Measurements from ENCODE around the gene ATP2A1.
A peak's percentile ranks its signal among the peaks of the same experiment; 100 is the strongest.
"Not testable (repeated sequence)": the region's sequence is repeated elsewhere in the genome, so short reads cannot be mapped to it uniquely, and the experiment has no call there.

The ATP2A1 gene

DNA sequence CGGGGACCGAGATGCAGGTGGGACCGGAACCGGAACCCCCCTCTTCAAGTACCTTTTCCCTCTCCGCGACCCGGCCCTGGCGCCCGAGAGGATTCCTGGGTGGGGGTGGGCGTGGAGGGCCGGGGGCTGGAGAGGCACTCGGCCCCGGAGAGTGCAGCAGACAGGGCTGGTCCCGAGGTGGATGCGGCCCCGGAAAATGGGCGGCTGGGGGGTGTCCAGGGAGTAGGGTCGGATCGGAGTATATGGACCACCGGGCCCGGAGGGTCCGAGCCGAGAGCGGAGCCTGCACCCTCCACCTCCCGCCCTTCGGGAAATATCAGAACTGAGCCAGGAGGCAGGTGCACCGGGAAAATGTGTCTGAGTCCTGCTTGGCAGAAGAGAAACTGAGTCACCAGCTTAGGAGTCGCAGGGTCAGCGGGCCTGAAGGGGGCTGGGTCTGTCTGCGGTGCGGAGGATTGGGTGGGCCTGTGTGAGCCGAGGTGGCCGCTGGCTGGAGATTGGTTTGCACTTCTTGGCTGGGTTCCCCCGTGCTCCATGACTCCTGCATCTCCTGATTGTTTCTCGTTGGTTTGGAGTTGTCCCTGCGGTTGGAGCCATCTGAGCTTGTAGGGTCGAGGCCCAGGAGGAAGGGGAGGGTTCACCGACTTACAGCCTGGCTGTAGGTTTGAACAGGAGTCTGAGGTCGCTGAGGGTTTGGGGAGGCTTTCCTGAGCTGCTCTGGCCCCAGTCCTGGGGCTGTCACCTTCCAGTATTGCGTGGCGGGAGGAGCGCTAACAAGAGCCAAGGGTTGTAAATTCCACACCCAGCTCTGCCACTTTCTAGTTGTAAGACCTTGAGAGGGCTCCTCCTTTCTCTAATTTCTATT lies 14.1 kb upstream of the ATP2A1 start:
- no peak for DNase-seq

DNA sequence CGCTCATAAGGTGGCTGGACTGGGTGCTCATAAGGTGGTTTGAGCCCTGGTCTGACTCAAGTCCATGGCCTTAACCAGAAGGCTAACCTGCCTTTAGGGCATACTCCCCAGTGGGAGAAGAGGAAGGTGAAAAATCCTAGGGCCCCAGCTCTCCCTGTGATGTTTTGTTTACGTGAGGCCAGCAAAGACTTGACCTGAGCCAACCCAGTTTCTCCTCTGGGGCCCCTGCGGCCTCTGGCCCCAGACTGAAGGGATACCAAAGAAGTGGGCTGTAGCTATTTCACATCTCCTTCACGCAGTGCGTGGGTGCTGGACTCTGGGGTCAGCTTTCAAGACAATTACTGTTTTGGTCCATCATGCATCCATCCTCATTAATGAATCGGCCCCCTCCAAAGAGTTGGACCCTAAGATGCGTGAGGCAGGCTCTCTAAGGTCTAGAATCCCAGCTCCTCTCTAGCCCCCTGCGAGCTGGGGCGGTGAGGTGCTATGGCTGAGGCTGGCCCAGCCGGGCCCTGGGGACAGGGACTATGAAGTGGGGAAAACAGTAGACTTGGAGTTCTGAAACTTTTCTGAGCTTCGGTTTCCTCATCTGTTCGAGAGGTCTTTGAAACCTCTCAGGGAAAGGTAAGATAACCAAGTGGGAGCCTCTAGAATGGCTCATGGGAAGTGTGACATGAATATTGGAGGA lies 13.1 kb upstream of the ATP2A1 start:
- no peak for DNase-seq

DNA sequence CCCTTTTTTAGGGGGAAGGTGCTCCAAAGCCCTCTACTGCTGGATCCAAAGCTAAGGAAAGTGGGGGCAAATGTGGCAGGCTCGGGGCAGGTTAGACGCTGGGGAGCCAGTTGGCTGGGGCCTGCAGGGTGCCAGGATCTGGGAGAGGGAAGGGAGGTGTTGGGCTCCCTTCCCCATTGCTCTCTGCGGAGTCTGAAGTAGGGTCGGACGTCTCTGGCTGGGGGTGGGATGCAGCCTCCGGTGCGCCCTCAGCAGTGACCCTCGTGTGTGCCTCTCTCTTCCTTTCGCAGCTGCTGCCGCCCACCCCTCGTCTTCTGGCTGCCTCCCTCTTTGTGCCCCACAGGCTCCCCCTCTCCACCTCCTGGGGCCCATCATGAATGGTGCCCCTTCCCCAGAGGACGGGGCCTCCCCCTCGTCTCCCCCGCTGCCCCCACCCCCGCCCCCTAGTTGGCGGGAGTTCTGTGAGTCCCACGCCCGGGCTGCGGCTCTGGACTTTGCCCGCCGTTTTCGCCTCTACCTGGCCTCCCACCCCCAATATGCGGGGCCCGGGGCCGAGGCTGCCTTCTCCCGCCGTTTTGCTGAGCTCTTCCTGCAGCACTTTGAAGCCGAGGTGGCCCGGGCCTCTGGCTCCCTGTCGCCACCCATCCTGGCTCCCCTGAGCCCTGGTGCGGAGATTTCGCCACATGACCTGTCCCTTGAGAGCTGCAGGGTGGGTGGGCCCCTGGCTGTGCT lies 12.4 kb upstream of the ATP2A1 start:
- no peak for DNase-seq

DNA sequence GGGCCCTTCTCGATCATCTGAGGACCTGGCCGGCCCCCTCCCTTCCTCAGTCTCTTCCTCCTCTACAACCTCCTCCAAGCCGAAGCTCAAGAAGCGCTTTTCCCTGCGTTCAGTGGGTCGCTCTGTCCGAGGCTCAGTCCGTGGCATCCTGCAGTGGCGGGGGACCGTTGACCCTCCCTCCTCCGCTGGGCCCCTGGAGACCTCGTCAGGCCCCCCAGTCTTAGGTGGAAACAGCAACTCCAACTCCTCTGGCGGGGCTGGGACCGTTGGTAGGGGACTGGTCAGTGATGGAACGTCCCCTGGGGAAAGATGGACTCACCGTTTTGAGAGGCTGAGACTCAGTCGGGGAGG lies 11.9 kb upstream of the ATP2A1 start:
- DNase-seq: no peak

DNA sequence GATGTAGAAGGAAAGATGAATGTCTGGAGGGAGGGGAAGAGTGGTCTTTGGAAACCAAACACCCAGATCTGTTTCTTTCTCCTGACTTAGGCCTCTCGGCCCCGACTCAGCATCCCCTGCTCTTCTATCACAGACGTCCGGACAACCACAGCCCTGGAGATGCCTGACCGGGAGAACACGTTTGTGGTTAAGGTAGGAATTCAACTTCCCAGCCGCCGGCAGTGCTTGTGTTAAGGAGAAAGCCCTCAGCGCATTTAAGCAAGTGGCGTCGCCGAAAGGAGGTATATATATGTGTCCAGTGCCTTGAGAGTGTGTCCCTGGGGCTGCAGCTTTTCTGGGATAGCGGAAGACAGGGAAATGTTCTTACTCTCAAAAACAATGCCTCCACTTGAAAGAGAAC lies 11.0 kb upstream of the ATP2A1 start:
- no peak for DNase-seq

DNA sequence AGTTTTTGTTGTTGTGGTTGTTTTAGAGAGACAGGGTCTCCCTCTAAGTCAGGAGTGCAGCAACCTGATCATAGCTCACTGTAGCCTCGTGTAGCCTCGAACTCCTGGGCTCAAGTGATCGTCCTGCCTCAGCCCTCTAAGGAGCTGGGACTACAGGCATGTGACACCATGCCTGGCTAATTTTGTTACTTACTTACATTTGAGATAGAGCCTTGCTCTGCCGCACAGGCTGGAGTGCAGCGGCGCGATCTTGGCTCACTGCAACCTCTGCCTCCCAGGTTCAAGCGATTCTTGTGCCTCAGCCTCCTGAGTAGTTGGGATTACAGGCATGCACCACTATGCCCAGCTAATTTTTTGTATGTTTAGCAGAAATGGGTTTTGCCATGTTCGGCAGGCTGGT lies 10.6 kb upstream of the ATP2A1 start:
- not testable (repeated sequence) for DNase-seq

DNA sequence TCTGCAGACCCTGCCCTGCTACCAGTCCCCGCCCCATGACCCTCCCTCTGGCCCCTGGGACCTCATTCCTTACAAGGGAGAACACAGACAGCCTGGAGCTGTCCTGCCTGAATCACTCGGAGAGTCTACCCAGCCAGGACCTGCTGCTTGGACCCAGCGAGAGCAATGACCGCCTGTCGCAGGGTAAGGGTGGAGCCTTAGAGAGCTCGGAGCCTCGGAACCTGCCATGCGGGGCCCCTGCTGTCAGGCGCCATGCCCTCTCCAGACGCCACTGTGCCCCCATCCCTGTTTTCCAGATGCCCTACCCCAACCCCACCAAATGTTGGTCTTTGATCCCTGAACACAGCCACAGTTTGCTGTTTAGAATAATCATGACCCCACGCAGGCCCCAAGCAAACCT lies 9.1 kb upstream of the ATP2A1 start:
- no peak for DNase-seq

DNA sequence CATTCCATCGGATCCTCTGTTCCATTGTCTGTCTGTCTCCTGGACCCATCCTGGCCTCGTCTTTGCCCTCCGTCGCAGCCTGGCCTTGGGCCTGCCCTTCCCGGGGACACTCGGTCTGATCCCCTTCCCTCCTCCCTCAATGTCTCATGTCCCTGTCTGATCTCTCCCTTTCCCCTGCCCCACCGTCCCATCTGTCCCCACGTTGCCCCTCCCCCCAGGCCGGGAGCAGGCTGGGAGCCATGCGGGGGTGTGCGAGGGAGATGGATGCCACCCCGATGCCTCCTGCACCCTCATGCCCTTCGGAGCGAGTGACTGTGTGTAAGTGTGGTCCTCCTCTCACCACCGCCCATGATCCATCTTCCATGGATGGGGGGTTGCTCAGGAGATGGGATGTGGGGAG lies 5.3 kb upstream of the ATP2A1 start:
- DNase-seq: no peak

DNA sequence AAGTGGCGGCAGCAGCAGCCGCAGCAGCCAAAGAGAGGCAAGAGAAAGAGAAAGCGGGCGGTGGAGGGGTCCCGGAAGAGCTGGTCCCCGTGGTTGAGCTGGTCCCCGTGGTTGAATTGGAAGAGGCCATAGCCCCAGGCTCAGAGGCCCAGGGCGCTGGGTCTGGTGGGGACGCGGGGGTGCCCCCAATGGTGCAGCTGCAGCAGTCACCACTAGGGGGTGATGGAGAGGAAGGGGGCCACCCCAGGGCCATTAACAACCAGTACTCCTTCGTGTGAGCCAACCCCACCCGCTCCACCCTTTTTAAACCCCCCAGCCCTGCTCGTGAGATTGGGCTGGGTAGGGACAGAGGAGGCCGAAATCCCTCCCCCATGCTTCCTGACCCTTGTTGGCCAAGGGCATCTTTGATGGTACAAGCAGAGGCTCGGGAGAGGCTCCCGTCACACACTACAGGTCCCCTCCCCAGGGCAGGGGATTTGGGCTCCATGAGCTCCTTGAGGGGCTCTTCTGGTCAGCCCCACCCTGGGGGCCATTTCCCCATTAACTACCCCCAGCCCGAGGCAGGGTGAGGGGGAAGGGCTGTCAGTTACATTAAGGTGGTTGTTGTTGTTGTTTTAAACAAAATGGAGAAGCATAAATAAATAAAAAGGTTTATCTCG lies 4.6 kb upstream of the ATP2A1 start:
- peak; percentile 58 for DNase-seq

DNA sequence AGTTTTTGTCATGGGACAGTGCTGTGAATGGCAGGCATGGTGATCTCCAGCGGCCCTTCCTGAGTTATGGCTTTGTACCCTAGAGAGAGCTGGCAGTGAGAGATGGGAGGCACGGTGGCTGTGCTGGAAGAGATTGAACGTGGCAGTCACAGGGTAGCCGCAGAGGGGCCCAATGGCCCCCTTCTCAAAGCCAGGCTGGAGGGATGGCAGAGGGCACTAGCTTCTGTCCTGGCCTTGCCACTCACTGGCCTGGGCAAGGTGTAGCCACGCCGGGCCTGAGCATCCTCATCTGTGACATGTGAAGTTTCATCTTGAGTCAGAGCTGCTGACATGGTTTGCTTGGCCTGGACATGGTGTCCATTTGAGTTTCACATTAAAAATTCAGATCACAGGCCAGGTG lies 3.9 kb upstream of the ATP2A1 start:
- no peak for DNase-seq

DNA sequence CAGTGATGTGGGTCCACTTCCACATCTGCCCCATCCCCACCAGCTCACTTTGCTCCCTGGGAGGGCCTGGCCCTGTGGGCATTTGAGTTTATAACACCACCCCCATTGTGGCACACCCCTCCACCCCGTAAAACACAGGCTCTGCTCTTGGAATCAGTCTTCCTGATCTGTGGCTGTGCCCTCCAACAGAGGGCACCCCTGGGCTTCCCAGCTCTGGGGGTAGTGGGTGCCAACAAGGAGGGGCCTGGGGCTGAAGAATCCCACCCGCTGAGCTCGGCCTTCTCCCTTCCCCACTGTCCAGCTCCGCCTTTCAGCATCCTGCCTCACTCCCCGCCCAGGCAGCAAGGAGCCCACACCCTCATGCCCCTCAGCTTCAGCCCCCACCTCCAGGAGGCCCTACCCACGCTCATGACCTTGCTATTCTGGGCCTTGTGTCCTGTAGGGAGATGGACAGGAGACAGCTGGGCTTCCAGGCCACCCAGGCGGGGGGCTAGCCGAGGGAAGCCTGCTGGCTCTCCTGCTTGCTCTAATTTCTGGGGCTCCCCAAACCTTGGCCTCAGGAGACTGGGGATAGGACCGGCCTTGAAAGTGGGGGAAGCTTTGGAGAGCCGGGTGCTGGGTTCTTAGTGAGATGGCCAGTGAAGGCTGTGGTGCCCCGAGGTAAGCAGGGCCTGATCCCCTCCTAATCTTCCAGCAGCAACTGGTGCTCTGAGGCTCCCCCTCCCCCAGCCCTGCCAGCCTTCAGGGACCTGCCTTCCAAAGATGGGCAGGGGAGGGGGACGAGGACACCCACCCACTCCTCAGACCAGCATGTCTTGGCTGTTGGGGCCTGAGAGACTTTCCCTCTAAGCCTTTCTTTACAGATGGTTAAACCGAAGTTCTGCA lies 2.9 kb upstream of the ATP2A1 start:
- no peak for DNase-seq

DNA sequence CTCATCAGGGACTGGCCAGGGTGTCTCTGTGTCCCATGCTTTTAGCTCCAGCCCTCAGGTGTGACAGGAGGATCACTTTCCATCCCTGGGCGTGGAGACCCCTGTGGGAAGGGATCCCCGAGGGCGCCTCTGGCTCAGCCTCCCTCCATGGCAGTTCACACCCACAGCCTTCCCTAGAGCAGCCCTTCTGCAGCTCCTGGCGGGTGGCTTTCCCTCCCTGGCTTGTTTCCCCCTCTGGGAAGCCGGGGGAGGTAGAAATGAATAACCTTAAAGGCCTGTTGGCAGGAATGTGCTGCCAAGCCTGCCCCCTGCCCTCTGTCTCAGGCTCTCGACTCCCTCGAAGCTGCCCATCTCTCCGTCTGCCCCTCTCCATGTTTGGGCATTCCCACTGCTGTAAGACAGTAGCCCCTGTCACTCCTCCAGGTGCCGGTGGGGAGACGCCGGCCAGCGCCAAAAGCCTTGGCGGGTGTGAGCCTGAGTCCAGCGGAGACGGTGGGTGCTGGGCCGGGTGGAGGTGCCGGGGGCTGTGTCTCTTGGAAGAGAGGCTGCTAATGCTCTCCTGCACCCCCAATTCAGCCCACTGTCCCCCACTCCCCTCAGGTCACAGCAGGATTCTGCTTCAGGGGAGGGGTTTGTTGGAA lies 2.1 kb upstream of the ATP2A1 start:
- no peak for DNase-seq

DNA sequence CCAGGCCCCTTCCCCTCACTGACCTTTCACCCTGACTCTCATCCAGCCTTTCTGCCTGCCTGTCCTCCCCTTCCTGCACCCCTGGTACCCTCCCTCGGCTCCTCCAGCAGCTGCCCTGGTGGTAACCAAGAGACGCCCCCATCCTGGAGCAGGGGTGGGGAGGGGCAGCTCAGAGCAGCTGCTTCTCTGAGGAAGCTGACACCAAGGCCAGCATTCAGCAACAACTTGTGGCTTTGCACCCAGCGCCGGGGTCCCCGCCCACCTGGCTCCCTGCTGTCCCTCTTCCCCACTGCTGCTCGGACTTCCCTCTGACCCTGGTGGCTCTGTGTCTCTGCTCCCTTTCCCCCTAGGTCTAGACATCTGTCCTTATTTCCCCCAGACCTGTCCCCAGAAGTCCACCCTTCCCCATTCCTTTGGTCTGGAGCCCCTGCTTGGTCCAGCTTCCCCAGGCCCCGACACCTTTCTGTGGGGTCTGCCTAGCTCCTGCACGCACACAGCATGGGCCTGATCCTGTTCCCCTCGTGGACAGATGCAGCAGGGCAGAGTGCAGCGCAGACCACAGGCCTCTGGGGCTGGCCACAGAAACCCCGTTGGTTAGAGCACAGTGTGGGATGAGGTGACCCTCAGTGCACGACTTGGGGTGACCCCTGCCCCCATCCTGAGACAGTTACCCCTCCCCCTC lies 1.2 kb upstream of the ATP2A1 start:
- DNase-seq: no peak

DNA sequence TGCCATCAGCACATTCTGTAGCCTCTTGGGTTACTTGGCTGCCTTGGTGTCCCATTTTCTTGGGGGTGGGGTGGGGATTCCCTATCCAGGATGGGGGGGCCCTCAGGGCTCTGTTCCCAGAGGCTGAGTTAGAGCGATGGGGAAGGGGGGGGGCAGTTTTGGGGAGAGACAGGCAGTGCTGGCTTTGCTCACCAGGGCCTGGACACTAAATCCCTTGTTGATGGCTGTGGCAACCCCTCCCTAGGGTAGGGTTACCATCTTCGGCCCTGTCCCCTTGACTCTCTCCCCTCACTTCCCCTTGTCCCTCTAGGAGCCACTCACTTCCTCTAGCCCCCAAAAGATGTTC lies 660 bp upstream of the ATP2A1 start:
- no peak for DNase-seq

DNA sequence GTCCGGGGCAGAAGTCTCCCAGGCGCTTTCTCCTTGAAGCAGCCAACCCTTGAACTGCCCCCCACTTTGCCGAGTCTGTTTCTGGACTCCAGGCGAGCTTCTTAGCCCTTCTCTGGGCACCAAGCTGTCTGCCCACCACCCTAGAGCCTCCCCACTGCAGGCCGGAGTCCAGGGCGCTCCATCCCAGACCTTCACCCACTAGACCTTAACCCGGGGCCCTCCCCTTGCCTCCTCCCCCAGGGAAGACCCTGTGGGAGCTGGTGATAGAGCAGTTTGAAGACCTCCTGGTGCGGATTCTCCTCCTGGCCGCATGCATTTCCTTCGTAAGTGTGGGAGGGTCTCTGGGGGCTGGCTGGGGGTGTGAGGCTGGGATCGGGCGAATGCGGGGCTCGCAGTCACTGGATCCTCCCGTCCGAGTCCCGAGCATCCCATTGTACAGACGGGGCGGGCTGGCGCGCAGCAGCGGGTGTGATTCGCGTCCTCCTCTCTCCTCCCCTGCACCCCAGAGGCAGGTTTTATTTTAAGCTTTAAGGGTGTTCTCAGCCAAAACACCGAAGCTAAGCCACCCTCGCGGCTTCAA lies 1.1 kb downstream of the ATP2A1 start:
- no peak for DNase-seq

DNA sequence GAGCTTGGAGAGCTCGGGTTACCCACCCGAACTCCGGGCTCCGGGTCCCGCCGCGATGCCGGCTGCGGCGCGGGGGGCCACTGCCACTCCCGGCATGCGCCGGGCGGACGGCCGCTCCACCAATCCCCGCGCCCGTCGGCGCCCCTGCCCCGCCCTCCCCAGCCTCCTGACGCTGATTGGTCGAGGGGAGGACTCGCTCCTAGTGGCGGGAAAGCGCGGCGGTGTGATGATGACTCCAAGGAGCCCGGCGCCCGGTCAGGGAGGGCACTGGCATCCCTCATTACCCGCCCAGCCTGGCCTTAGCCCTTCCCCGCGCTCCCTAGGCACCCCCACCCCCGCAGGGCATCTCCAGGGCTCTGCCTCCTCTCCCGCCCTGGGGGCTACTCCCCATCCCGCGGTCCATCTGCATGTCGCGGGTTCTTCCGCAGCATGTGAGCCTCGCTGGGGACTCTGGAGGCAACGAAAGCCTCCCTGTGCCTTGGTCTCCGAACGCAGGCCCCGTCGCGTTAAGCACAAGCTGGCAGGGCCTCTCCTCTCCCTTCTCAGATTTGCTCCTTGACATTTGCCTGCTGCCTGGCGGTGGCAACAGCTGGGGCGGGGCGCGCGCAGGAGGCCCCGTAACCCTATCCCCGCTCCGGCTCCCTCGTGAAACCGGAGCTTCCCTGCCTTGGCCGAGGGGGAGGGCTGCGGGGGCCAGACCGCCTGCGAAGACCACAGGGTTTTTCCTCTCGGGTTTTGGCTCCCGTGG lies 1.7 kb downstream of the ATP2A1 start:
- DNase-seq: peak; percentile 92

DNA sequence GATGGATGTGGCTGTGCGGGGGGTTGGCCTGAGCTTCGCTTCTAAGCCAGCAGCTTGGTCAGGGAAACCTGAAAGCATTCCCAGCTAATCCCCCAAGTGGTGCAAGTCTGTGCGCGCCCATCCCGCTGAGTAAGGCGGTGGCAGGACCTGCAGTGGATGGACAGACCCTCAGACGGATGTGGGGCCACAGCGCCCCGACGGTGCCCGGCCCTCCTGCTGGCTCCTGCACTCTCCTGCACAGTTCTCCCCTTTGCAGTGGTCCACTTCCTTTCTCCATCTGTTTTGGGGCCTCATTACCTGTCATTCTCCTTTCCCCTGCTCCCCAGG lies 2.3 kb downstream of the ATP2A1 start:
- no peak for DNase-seq

DNA sequence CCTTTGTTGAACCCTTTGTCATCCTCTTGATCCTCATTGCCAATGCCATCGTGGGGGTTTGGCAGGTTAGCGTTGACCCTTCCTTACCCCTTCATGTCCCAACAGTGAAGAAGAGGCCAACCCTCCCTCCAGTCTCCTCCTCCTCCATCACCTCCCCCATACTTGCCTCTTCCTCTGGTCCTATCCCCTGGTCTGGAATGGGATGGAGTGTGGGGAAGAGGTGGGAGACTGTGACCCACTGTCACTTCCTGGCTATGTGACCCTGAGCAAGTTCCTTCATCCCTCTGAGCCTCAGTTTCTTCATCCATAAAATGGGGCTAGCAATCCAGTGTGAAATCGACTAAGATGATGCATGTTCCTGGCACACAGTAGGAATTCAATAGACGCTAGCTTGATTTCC lies 2.7 kb downstream of the ATP2A1 start:
- no peak for DNase-seq

DNA sequence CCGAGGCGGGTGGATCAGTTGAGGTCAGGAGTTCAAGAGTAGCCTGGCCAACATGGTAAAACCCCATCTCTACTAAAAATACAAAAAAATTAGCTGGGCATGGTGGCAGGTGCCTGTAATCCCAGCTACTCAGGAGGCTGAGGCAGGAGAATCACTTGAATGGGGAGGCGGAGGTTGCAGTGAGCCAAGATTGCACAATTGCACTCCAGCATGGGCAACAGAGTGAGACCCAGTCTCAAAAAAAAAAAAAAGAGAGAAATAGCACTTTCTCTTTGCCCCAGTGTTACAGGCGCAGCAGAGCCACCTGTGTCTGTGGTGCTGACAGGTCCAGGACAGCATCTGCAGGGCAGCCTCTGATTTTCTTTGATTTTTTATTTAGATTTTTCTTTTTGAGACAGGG lies 3.3 kb downstream of the ATP2A1 start:
- not testable (repeated sequence) for DNase-seq

DNA sequence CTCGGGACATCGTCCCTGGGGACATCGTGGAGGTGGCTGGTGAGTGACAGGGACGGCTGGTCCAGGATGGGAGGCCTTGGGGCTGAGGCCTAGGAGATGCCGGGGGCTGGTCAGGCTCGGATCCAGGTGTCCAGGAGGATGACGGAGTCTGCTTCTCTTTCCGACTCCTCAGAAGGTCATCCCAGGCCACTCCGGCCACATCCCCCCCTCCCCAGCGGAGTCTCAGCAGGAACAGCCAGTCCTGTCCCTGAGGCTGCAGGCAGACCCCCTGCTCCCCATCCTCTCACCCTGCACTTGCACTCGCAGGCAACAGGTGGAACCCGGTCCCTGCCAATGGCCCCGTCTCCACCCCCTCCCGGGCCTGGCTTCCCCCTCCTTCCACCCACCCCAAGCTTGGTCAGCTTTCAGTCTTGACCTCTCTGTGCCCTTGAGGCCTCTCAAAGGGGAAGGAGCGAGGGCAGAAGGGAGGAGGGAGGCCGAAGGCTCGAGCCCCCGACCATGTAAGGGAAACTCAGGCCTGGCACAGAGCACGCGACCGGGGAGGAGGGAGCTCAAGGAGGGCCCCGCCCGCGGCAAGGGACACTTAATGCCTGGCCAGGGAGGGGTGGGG lies 4.4 kb downstream of the ATP2A1 start:
- DNase-seq: no peak

Measured in stimulated activated CD4-positive, alpha-beta T cell treated with anti-CD3 and anti-CD28 coated beads, Interleukin-1b, Interleukin-23, amount 100 ng/mL, for 48 hours (primary cell).